NK-92 (cell line): ENCODE results near the gene PDE8B.

Experiments used
- DNase-seq: peaks from one replicate; lab custom pipeline; 2025; ENCODE audit not compliant: unreplicated experiment; lab: John Stamatoyannopoulos, UW

Gene PDE8B

GRCh38 chr5:77186652-77187370, 23.7 kb upstream of the PDE8B start:
- no peak for DNase-seq

DNA sequence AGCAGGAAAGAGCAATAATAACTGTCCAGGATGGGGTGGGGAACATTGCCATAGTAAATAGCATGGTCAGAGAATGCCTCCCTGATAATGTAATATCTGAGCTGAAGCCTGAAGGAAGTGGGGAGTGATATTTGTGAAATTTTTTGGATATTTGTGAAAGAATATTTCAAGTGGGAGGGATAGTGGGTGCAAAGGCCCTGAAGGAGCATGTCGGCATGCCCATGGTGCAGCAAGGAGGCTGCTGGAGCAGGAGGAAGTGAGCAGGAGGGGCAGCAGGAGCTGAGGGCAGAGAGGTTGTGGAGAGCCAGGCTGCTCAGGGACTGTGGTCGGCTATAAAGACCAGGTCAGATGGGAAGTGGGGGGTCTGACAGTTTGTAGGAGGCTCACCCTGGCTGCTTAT, 21.1 kb upstream of the PDE8B start:
- no peak for DNase-seq

DNA sequence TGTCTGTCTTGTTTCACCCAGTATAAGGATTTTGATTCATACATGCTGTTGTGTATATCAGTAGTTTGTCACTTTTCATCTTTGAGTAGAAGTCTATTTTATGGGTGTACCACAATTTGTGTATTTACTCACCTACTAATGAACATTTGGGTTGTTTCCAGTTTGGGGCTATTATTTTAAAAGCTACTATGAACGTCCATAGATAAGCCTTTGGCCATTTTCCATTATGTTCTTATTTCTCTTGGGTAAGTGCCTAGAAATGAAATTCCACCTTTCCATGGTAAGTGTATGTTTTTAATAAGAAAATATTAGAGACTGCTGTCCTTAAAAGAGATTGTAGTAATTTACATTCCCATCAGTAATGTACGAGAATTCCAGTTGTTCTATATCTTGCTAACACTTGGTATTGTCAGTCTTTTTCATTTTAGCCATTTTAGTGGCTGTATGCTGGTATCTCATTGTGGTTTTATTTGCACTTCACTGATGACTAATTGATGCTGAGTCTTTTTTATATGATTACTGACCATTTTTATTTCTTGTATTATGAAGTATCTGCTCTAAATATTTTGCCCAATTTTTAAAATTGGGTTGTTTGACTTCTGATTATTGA, 17.9 kb upstream of the PDE8B start:
- no peak for DNase-seq

GRCh38 chr5:77194762-77195161, 15.7 kb upstream of the PDE8B start:
- no peak for DNase-seq

DNA sequence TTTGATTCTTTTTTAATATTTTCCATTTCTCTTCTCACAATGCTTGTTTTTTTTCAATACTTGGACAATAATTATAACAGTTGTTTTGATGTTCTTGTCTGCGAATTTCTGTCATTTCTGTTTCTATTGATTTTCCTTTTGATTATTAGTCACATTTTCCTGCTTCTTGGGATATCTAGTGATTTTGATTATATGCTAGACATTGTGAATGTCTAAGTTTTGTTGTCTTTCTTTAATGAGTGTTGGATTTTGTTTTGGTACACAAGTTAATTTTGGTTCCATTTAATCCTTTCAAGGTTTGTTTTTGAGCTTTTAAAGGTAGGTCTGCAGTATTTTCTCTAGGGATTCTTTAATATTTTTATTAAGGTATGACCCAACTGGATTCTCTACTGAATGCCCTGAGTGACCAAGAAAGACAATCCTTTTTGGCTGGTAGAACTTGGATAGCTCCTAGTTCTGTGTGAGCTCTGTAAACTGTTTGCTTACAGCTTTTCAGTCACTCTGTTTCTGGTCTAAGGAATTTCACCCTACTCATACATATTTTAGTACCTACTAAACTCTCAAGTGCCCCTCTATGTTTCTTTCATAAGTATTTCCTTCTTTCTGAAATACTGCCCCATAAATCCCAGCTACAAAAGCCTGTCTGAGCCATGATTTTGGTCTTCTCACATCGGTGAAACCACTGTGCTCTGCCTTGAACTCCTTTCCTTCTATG, 12.5 kb upstream of the PDE8B start:
- DNase-seq = no peak

- no peak for DNase-seq
Measured at GRCh38 chr5:77200663-77201062, 9.8 kb upstream of the PDE8B start.

- no peak for DNase-seq
Measured at GRCh38 chr5:77202145-77202544, 8.3 kb upstream of the PDE8B start.

GRCh38 chr5:77204967-77205366, 5.5 kb upstream of the PDE8B start:
- no peak for DNase-seq

- DNase-seq = no peak
Measured at GRCh38 chr5:77208507-77209163, 1.8 kb upstream of the PDE8B start.

GRCh38 chr5:77209495-77210090, 887 bp upstream of the PDE8B start:
- no peak for DNase-seq

- DNase-seq = no peak
Measured at GRCh38 chr5:77210964-77211690, 647 bp downstream of the PDE8B start.

DNA sequence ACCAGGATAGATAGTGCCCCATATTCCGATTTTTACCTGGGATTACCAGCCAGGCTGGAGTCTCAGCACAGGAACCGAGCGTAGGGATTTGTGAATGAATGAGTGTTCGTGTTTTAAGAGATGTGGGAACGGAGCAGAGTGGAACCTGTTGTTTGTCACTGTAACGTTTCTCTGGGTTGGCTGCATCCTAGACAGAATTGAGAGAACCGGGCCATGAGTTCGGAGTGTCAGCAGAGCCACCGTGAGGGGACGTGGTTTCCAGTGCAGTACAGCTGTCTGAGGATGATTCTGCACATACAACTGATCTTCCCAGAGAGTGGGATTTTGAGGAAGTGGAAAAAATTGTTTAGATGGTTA, 1.2 kb downstream of the PDE8B start:
- no peak for DNase-seq

DNA sequence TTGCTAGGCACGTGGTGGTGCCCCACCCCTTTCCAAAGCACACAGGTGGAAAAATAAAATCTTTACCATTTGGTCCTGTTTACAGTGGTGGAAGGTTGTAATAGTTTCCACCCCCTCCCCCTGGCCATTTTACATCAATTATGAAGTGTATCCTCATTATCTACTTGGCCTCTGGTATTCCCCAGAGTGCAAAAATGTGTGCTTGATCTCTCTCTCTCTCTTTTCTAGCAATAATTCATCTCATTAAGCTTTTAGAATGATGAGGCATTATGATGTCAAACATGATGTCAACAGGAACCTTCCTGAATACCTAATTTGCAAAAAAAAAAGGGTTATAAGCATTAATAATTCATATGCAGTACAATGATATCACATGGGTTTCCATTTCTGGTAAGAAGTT, 3.1 kb downstream of the PDE8B start:
- no peak for DNase-seq

GRCh38 chr5:77214151-77214550, 3.7 kb downstream of the PDE8B start:
- no peak for DNase-seq

GRCh38 chr5:77218263-77218662, 7.8 kb downstream of the PDE8B start:
- no peak for DNase-seq

GRCh38 chr5:77221115-77221514, 10.6 kb downstream of the PDE8B start:
- DNase-seq = no peak

GRCh38 chr5:77222722-77223121, 12.2 kb downstream of the PDE8B start:
- no peak for DNase-seq

DNA sequence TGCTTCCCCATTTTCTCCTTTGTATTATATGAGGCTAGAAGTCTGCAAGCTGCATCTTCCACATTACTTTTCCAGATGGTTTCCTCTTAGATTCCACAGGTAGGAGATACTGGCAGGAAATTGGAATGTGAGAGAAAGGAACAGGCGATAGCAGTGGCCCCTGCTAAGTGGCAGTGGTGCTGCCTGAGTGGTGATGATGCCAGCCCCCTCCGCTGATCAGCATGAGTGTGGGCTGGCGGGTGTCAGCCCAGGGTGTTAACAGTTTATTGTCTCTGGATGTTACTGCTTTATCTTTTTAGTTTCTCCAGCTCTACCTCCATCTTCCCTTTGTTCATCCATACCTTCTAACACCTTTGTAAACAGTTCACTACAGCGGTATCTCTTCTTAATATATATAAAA, 13.2 kb downstream of the PDE8B start:
- no peak for DNase-seq

DNA sequence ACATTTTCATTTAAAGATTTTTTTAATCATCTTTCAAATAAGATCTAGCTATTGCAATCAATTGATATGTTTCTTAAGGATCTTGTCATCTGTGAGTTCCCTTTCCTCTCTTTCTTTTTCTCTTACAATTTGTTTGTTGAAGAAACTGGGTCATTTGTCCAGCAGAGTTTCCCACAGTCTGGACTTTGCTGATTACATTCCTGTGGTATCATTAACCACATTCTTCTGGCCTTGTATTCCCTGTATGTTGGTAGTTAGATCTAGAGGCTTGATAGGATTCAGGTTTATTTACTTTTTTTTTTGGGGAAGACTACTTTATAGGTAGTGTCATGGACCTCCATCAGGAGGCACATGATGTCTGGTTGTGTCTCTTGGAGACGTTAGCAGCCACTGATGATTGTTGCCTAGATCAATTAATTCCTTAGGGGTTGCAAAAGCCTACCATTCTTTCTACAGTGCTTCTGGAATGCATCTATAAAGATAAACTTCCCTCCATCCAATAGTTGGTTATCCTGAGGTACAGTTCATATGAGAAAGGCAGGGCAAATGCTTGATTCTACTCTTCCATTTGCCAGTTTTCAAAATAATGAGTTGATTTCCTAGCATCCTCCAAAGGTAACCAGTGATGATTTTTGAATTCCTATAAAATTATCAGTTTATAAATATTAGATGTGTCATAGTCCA, 14.3 kb downstream of the PDE8B start:
- DNase-seq = no peak

- DNase-seq = no peak
Measured at GRCh38 chr5:77225531-77225930, 15.1 kb downstream of the PDE8B start.
